ENCODE results near the gene CCSER1. TPM values are rescaled to one million over a fixed set of nuclear protein-coding genes. Genes with fewer than 3 reads are reported as not detected.

CCSER1 gene
- total RNA-seq, 1 experiment from 2014 or later: 0.05 TPM

DNA sequence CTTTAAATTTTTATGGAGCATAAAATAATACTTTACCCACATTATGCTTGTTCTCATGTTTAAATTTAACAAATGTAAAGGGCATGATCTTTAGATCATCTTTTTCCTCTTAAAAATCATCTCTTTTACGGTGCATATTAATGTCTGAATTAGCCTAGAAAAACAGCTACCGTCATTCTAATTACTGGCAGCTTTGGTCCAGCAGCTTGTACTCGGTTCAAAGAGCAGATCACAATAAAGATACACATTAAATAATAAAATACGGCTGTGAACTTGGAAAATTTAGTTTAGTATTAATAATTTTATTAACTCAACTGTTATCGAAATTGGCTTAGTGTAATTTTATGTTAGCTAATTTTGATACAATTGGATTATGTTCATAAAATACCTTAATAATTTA, 19.1 kb downstream of the CCSER1 start:
- no TSS peak for BruUV-seq (replicated peaks)
- Histone ChIP-seq H3K4me1 (ENCODE audit: control insufficient read depth, insufficient read depth, low read length) (no peaks in the 10 kb centered on the region), H3K27ac (ENCODE audit: low read length) (no peak overlapping the region), H3K4me3 (ENCODE audit: low read depth in 2 of 2, low read length in 2 of 2) (no peak overlapping the region), H3K36me3 (ENCODE audit: control insufficient read depth, insufficient read depth, low read length) (no peaks in the 10 kb centered on the region), H3K9me3 (ENCODE audit: control insufficient read depth, insufficient read depth, low read depth, low read length) (no peaks in the 10 kb centered on the region), H3K27me3 (ENCODE audit: control insufficient read depth, insufficient read depth, low read length) (no peaks in the 10 kb centered on the region)
- intact Hi-C loops (cut with micrococcal nuclease; ENCODE audit: unreplicated experiment): no loop called here
- TF ChIP-seq POLR2AphosphoS5 (IDR thresholded peaks at IDR 0.05; ENCODE audit: low read depth, low read length) (no peak), SIN3A (IDR thresholded peaks at IDR 0.05; ENCODE audit: borderline replicate concordance, insufficient read depth, low read depth, low read length) (no peak), TCF7L2 (IDR thresholded peaks at IDR 0.05; ENCODE audit: low read depth, low read length) (no peak)
- TF ChIP-seq, protein P1, sequence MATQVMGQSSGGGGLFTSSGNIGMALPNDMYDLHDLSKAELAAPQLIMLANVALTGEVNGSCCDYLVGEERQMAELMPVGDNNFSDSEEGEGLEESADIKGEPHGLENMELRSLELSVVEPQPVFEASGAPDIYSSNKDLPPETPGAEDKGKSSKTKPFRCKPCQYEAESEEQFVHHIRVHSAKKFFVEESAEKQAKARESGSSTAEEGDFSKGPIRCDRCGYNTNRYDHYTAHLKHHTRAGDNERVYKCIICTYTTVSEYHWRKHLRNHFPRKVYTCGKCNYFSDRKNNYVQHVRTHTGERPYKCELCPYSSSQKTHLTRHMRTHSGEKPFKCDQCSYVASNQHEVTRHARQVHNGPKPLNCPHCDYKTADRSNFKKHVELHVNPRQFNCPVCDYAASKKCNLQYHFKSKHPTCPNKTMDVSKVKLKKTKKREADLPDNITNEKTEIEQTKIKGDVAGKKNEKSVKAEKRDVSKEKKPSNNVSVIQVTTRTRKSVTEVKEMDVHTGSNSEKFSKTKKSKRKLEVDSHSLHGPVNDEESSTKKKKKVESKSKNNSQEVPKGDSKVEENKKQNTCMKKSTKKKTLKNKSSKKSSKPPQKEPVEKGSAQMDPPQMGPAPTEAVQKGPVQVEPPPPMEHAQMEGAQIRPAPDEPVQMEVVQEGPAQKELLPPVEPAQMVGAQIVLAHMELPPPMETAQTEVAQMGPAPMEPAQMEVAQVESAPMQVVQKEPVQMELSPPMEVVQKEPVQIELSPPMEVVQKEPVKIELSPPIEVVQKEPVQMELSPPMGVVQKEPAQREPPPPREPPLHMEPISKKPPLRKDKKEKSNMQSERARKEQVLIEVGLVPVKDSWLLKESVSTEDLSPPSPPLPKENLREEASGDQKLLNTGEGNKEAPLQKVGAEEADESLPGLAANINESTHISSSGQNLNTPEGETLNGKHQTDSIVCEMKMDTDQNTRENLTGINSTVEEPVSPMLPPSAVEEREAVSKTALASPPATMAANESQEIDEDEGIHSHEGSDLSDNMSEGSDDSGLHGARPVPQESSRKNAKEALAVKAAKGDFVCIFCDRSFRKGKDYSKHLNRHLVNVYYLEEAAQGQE (IDR thresholded peaks at IDR 0.05; ENCODE audit: insufficient read depth in 1 of 2, low read depth in 2 of 2, low read length in 1 of 2): no peak
- TF ChIP-seq, protein P2, sequence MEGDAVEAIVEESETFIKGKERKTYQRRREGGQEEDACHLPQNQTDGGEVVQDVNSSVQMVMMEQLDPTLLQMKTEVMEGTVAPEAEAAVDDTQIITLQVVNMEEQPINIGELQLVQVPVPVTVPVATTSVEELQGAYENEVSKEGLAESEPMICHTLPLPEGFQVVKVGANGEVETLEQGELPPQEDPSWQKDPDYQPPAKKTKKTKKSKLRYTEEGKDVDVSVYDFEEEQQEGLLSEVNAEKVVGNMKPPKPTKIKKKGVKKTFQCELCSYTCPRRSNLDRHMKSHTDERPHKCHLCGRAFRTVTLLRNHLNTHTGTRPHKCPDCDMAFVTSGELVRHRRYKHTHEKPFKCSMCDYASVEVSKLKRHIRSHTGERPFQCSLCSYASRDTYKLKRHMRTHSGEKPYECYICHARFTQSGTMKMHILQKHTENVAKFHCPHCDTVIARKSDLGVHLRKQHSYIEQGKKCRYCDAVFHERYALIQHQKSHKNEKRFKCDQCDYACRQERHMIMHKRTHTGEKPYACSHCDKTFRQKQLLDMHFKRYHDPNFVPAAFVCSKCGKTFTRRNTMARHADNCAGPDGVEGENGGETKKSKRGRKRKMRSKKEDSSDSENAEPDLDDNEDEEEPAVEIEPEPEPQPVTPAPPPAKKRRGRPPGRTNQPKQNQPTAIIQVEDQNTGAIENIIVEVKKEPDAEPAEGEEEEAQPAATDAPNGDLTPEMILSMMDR (IDR thresholded peaks at IDR 0.05): no peak
- in situ Hi-C loops (cut with HindIII; ENCODE audit: low pct_unique_long_range_greater_than_20kb, low sequenced_read_pairs): no loop called here
- ATAC-seq (no peak), DNase-seq (ENCODE audit: low read depth, low spot score) (no peak)
- POLR2A ChIA-PET: no interaction called here
- CTCF ChIA-PET: no interaction called here

DNA sequence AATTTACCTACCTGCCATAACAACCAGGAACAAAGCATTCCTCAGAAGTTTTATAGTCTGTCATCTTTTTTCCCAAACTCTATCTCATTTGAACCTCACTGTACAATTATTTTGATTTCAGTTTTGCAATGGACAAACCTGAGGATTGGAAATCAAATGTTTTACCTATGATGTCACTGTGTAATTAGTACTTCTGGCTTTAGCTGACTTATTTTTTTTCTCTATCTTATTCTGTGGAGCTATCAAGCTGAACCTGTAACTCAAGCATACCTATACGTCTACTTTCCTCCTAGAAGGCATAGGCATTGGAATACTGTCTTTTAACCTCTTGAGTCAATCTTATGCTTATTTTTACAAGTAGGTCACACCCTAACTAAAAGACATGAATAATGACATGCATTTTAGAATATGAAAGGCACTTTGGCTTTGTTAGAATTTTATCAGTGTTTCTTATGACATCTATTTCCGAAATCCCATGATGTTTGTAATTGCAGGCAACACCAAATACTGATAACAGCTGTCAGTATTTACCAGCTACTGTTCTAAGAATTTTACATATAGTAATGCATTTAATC, 21.5 kb downstream of the CCSER1 start:
- H3K4me1 ChIP-seq (ENCODE audit: control insufficient read depth, insufficient read depth, low read length): no peaks in the 10 kb centered on the region
- no peak overlapping the region for H3K27ac ChIP-seq (ENCODE audit: low read length)
- ATAC-seq: no peak
- H3K27me3 ChIP-seq (ENCODE audit: control insufficient read depth, insufficient read depth, low read length): no peaks in the 10 kb centered on the region
- intact Hi-C loops (cut with micrococcal nuclease; ENCODE audit: unreplicated experiment): no loop called here
- no peak overlapping the region for H3K4me3 ChIP-seq (ENCODE audit: low read depth in 2 of 2, low read length in 2 of 2)
- no TSS peak for BruUV-seq (replicated peaks)
- CTCF ChIA-PET: no interaction called here
- TF ChIP-seq, protein P1 (IDR thresholded peaks at IDR 0.05; ENCODE audit: insufficient read depth in 1 of 2, low read depth in 2 of 2, low read length in 1 of 2): no peak
- no peak for TF ChIP-seq TCF7L2 (IDR thresholded peaks at IDR 0.05; ENCODE audit: low read depth, low read length)
- TF ChIP-seq, protein P2 (IDR thresholded peaks at IDR 0.05): no peak
- TF ChIP-seq SIN3A (IDR thresholded peaks at IDR 0.05; ENCODE audit: borderline replicate concordance, insufficient read depth, low read depth, low read length): no peak
- TF ChIP-seq POLR2AphosphoS5 (IDR thresholded peaks at IDR 0.05; ENCODE audit: low read depth, low read length): no peak
- no peaks in the 10 kb centered on the region for H3K36me3 ChIP-seq (ENCODE audit: control insufficient read depth, insufficient read depth, low read length)
- DNase-seq (ENCODE audit: low read depth, low spot score): no peak
- no peaks in the 10 kb centered on the region for H3K9me3 ChIP-seq (ENCODE audit: control insufficient read depth, insufficient read depth, low read depth, low read length)
- POLR2A ChIA-PET: no interaction called here
- in situ Hi-C loops (cut with HindIII; ENCODE audit: low pct_unique_long_range_greater_than_20kb, low sequenced_read_pairs): no loop called here
